GM12891 (cell line): ENCODE results near the gene MCM3AP.

Source experiments
- POLR2A ChIP-seq: IDR thresholded peaks from 2 replicates; pipeline ENCODE4 v1.6.1; 2011; ENCODE audit warnings: low read depth, low read length, control low read depth
- POLR2AphosphoS5 ChIP-seq: IDR thresholded peaks from 2 replicates; pipeline ENCODE4 v1.6.1; 2011; ENCODE audit warnings: low read depth, low read length, control low read depth
- SPI1 ChIP-seq: IDR thresholded peaks from 2 replicates; pipeline ENCODE4 v1.6.1; 2011; ENCODE audit warnings: low read depth, low read length, control low read depth
- TAF1 ChIP-seq: IDR thresholded peaks from 2 replicates; pipeline ENCODE4 v1.6.1; 2011; ENCODE audit warnings: low read depth, low read length, control low read depth

DNA sequence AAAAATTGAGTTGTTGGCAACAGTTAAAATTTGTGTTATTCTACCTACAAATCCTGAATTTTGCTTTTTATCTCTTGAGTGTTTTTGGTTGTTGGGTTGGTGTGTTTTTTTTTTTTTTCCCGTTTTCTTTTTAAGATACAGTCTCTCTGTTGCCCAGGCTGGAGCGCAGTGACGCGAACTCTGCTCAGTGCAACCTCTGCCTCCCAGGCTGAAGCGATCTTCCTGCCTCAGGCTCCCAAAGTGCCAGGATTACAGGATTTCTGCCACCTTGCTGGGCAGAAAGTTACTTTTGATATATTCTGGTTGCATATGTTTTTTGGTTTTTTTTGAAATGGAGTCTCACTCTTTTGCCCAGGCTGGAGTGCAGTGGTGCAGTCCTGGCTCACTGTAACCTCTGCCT, 42.7 kb upstream of the MCM3AP start:
- no peak for TF ChIP-seq TAF1
- TF ChIP-seq POLR2AphosphoS5 = no peak
- no peak for TF ChIP-seq SPI1
- no peak for TF ChIP-seq POLR2A
